Measurements from ENCODE around the gene ADAMTSL1.

ADAMTSL1 gene

DNA sequence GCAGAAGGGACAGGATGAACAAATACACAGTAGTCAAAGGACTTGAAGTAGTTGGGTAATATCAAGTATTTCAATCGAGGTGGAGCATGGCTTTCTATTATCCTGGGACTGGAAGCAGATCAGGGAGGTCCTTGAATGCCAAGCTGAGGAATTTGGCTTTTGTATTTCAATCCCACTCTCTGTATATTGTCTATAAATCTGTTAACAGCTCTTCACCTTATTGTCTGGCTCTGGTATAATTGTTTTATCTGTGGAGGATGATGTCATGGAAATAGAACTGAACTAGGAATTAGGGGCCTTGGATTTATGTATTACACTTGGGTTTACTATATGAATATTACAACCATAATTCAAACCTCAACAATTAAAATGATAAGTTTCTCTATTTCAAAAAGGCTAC is 6.3 kb upstream of the ADAMTSL1 start:
- DNase-seq (ENCODE audit: low read depth in 2 of 2): no peak

DNA sequence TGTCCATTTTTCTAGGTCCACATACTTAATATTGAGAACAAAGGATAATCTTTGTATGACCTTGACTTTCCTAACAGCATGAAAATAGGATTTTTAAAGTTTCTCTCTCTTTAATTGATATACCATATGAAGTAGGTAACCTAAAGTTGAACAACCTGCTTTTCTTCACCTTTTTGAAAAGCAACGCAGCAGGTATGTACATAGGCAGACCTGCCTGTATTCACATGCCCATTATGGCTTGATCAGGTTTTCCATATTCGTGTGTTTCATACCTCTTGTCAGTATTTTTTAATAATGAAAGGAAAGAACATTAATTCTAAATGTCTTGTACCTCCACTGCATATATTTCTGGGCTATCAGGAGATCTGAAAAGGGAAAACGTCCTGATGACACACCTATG is 1.5 kb upstream of the ADAMTSL1 start:
- no peak for DNase-seq (ENCODE audit: low read depth in 2 of 2)

GRCh38 chr9:18472841-18473251 is 1.1 kb upstream of the ADAMTSL1 start:
- no peak for DNase-seq (ENCODE audit: low read depth in 2 of 2)

DNA sequence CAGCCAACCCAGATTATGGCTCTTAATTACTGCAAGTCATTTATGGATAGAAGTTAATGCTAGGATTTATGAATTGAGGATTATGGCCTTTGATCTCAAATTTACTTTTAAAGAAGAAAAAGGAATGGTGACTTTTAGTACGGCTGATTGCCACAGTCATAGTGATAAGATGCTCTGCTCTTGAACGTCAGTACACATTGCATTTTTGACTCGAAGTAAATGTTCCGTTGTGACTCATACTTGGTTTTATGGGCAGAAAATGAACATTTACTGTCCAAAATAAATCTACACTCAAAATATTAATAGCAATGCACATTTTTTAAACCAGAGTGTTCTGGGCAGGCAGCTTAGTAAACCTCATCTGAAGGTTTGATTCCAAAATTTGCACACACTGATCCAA is 830 bp downstream of the ADAMTSL1 start:
- no peak for DNase-seq (ENCODE audit: low read depth in 2 of 2)

DNA sequence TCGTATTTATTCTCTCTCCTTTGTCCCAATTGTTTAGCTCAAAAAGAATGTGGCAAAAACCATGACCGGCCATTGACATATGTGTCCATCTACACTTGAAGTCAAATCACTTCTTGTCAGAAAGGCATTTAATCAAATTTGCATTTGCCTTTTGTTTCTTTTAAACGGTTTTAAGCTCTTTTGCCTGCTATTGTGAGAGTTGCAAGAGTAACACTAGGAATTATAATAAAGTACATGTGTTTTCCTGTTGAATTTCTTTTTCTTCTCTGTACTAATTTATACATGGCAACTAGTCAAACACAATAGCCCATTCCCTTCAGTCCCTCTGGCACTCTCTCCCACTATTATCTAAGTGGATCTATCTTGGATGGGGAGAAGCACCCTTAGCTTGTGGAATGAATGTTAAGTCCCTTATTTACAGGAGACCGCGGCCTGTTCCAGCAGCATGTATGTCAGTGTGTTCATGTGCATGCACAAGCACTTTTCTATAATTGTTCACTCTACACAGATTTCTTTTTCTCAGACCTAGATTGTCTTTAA is 3.2 kb downstream of the ADAMTSL1 start:
- DNase-seq (ENCODE audit: low read depth in 2 of 2): no peak

DNA sequence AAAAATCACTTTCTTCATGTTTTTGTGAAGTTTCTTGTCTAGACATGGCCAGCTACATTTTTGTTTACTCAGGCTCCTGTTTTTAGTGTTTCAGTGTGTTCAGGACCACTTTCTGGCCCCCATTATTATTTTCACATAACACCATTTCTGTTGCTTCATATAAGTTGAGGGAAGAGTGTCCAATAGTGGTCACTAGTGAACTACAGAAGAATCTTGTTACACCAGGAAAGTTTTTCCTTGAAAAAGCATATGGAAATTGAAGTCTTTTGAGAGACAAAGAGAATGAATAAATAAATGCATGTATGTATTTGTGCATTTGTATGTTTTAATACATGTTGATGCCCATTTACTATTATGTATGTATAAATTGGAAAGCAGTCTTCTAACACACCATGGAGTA is 3.8 kb downstream of the ADAMTSL1 start:
- no peak for DNase-seq (ENCODE audit: low read depth in 2 of 2)

GRCh38 chr9:18478501-18479361 is 4.8 kb downstream of the ADAMTSL1 start:
- no peak for DNase-seq (ENCODE audit: low read depth in 2 of 2)

DNA sequence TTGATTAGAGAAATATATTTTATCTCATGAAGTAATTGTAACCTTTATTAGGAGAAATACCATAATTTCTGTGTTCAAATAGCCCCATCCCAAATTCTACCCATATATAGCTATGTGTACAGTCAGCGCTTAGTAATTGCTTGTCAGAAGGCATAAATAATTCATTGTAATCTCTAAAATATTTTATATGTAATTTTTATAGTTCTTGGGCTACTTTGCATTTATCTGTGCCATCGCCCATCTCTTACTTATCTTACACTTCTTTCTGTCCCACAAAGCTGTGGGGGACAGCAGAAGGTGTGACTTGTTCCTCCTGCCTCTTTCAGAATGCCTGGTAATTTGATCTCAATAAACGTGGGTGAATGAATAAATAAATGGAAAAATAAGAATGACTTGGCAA is 5.5 kb downstream of the ADAMTSL1 start:
- no peak for DNase-seq (ENCODE audit: low read depth in 2 of 2)

DNA sequence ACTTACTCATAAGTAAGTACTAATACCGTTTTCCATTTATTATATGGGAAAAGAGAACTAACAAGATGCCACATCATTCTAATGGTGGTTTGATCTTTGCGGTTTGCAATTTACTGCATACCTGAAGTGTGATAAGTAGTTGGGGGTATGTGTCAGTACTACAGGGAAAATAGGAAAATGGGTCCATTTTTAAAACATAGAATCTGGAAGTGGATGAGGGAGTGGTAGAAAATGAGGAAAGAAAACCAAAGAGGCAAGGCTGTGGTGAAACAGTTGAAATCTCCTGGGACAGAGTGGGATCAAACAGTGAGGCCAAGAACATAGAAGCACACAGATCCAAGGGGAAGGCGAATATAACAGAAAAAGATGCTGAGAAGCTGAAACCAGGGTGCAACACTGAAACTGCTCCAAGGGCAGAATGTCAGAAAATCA is 6.7 kb downstream of the ADAMTSL1 start:
- no peak for DNase-seq (ENCODE audit: low read depth in 2 of 2)

DNA sequence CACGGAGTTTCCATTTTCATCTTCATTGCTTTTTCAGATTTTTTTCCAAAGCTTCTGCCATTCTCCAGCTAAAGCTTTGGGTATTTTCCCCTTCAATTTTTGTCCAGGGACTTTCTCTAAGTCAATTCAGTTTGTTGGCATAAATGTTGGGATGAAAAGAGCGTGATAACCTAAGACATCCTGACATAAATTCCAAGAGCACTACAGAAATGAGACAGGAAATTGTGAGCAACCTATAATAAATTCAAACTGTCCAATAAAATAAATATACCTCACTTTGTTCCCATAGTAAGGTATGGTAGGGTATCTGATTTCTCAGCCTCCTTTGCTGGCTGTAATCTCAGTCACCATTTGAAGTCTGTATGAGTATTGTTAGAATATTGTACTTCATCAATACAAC is 8.4 kb downstream of the ADAMTSL1 start:
- no peak for DNase-seq (ENCODE audit: low read depth in 2 of 2)

GRCh38 chr9:18485714-18486113 is 11.8 kb downstream of the ADAMTSL1 start:
- DNase-seq (ENCODE audit: low read depth in 2 of 2): no peak

- DNase-seq (ENCODE audit: low read depth in 2 of 2): no peak
Measured at GRCh38 chr9:18487611-18488010, 13.7 kb downstream of the ADAMTSL1 start.

DNA sequence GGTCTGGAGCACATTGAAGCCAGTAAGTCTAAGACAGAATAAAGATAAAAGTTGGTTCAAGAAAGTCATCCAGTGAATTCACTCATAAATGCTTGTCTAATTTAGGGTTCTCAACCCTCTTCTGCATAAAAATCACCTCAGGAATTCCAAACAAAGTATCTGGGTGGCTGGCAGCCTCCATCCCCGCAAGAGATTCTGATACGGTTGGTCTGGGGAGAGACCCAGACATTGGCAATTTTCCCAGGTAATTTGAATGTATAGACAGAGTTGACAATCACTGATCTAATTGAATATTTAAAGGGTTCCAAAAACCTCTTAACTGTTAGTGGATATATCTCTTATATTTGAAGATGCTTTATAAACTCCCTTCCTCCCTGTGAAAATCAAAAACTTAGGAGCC is 14.9 kb downstream of the ADAMTSL1 start:
- DNase-seq (ENCODE audit: low read depth in 2 of 2): no peak

GRCh38 chr9:18489861-18490260 is 15.9 kb downstream of the ADAMTSL1 start:
- no peak for DNase-seq (ENCODE audit: low read depth in 2 of 2)

DNA sequence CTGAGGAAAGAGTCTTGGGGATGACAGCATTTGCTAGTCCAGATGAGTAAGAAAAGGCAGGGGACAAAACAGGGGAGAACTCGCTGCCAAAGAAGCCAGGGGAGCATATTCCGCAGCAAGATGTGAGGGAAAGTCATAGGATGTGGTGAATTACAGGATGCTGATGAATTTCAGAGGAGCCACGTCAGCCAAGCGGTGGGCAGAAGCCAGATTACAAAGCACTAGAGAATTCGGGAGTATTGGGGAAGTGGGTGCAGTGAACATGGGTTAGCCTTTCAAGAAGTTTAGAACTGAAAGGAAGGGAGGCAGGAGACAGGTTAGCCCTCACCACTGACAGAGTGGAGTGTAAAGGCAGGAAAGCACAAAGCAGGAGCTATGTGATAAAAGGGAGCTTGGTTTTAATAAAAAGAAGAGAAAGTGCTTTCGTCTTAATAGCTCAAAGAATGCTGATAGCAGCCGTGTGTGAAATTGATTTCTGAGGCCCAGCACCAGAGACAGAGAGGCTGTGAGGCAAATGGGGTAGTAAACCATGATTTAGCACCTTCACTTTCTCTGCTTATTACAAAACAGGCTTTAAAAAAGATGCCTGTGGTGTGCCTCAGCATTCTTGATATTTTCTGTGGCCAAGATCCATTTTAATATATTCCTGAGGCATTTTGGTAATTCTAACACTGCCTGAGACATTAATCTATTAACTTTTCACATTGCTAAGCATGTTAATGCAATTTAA is 16.9 kb downstream of the ADAMTSL1 start:
- DNase-seq (ENCODE audit: low read depth in 2 of 2): no peak

DNA sequence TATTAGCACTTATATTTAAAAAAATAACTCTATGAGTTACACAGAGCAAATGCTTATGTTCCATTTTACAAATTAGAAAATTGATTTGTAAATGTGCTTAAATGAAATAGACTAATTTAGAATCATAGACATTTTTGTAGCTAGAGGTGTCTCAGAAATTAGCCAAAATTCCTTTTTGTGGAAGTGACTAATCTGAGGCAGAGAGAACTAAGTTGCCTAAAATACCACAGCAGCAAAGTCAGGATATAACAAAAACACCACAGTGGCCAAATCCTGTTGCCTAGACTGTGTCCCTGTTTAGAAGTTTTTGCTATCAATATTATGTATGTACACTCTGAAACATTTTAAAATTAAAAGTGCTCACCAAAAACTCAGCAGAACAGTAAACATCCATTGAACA is 18.7 kb downstream of the ADAMTSL1 start:
- no peak for DNase-seq (ENCODE audit: low read depth in 2 of 2)

DNA sequence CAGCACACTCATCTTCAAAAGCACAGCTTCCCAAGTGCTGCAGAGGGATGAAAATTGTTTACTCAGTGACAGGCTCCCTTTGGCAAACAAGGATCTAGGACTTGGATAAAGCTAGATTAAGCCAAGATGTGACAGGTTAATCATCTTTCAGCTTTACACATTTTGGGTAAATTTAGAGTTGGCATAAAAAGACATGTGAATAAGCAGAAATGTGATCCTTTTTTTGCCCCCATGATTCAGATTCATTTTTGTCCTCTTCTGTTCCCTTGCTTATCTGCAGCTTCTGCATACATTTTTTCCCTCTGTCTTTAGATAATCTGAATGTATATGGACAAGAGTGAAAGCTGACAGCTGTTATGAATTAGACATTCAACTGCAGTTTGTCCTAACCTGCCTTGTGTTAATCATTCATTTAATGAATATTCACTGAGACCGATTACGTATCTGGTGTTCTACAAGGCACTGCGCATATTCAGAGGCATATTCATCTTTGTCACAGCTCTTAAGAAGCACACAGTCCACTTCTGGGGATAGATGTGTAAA is 19.6 kb downstream of the ADAMTSL1 start:
- DNase-seq (ENCODE audit: low read depth in 2 of 2): no peak

DNA sequence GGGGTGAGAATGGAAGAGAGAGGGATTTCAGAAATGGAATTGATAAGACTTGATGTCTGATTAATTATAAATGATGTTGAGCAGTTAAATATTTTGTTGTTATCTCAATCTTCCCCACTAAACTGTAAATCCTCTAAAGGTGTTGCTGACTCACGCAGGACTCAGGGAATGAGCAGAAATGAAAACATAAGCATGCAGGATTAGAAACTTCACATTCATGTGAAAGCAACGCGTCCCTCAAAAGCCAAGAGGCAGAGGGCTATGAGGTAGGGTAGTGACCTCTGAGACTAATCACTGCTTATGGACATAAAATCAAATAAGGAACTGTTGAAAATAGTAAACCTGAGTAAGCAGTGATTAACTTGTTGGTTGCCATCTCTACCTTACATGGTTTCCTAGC is 21.1 kb downstream of the ADAMTSL1 start:
- DNase-seq (ENCODE audit: low read depth in 2 of 2): no peak

- no peak for DNase-seq (ENCODE audit: low read depth in 2 of 2)
Measured at GRCh38 chr9:18496256-18497000, 22.5 kb downstream of the ADAMTSL1 start.

GRCh38 chr9:18499062-18499461 is 25.1 kb downstream of the ADAMTSL1 start:
- DNase-seq (ENCODE audit: low read depth in 2 of 2): no peak

GRCh38 chr9:18499980-18500379 is 26.0 kb downstream of the ADAMTSL1 start:
- no peak for DNase-seq (ENCODE audit: low read depth in 2 of 2)

DNA sequence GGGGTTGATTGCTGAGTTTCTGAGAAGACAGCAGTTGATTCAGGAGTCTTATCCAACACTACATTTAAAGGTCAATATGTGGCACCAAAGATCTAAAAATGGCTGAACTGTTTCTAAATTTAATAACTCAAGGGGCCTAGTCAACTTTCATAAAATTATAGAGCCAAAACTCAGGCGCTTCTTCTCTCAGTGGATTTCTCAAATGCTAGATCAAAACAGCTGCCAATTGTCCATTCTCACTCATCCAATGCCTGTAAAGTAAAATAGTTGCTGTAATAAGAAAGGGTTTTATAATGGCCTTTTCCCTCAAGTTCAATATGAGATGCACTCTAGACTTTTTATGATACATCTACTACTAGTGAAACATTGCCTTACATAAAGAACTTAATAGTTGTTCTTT is 26.5 kb downstream of the ADAMTSL1 start:
- no peak for DNase-seq (ENCODE audit: low read depth in 2 of 2)

Measured in stimulated activated CD8-positive, alpha-beta memory T cell treated with anti-CD3 and anti-CD28 coated beads, Interleukin-15, amount 100 ng/mL, for 4 hours (primary cell).